ENCODE measurements around the gene DCDC1.

Gene DCDC1

GRCh38 chr11:30875806-30876205 is 493.7 kb downstream of the DCDC1 start:
- H3K27ac ChIP-seq, result no peak overlapping the region
- TF ChIP-seq ZFX (IDR thresholded peaks at IDR 0.05) (no peak), CTCF (conservative IDR thresholded peaks at IDR 0.05) (no peak)

GRCh38 chr11:30873924-30874610 is 495.5 kb downstream of the DCDC1 start:
- TF ChIP-seq CTCF (conservative IDR thresholded peaks at IDR 0.05), result no peak
- no peak for TF ChIP-seq ZFX (IDR thresholded peaks at IDR 0.05)
- H3K27ac ChIP-seq, result no peak overlapping the region

GRCh38 chr11:30868626-30869081 is 500.9 kb downstream of the DCDC1 start:
- H3K27ac ChIP-seq, result no peak overlapping the region
- TF ChIP-seq ZFX (IDR thresholded peaks at IDR 0.05), result no peak
- TF ChIP-seq CTCF (conservative IDR thresholded peaks at IDR 0.05), result no peak

GRCh38 chr11:30863209-30863608 is 506.3 kb downstream of the DCDC1 start:
- no peak overlapping the region for H3K27ac ChIP-seq
- TF ChIP-seq CTCF (conservative IDR thresholded peaks at IDR 0.05) (no peak), ZFX (IDR thresholded peaks at IDR 0.05) (no peak)

- H3K27ac ChIP-seq, result no peak overlapping the region
- TF ChIP-seq CTCF (conservative IDR thresholded peaks at IDR 0.05) (no peak), ZFX (IDR thresholded peaks at IDR 0.05) (no peak)
These were observed 508.0 kb downstream of the DCDC1 start for GRCh38 chr11:30861531-30861930.

- no peak for TF ChIP-seq CTCF (conservative IDR thresholded peaks at IDR 0.05)
- no peak for TF ChIP-seq ZFX (IDR thresholded peaks at IDR 0.05)
- H3K27ac ChIP-seq, result no peak overlapping the region
These were observed 508.5 kb downstream of the DCDC1 start for GRCh38 chr11:30861064-30861463.

- H3K27ac ChIP-seq, result no peak overlapping the region
- TF ChIP-seq ZFX (IDR thresholded peaks at IDR 0.05), result no peak
These were observed 509.4 kb downstream of the DCDC1 start for GRCh38 chr11:30860146-30860545.

GRCh38 chr11:30859669-30860068 is 509.9 kb downstream of the DCDC1 start:
- no peak overlapping the region for H3K27ac ChIP-seq
- TF ChIP-seq CTCF (conservative IDR thresholded peaks at IDR 0.05) (no peak), ZFX (IDR thresholded peaks at IDR 0.05) (no peak)

All from C4-2B (cell line).